Osteoblast (primary cell): Measurements from ENCODE around the gene CEP97. TPM values are rescaled to one million over a fixed set of nuclear protein-coding genes. Genes with fewer than 3 reads are reported as not detected.
"Not testable (repeated sequence)": the region's sequence is repeated elsewhere in the genome, so short reads cannot be mapped to it uniquely, and the experiment has no call there.

Source experiments
- DNase-seq: peaks from one replicate; pipeline ENCODE4 v3.0.0; 2011; ENCODE audit warnings: low spot score, mixed read lengths; ENCODE audit not compliant: insufficient read length; ENCODE audit errors: missing footprints
- H2AFZ ChIP-seq: 2 replicates; pipeline ENCODE4 v1.6.0; 2011; ENCODE audit warnings: mild to moderate bottlenecking, low read length
- H3K27ac ChIP-seq: 2 replicates; pipeline ENCODE4 v1.5.1; 2011; ENCODE audit warnings: mild to moderate bottlenecking, low read depth, low read length, moderate library complexity
- H3K27me3 ChIP-seq: 2 replicates; pipeline ENCODE4 v1.6.0; 2012; ENCODE audit warnings: mild to moderate bottlenecking, control low read depth, inconsistent platforms, low read length, moderate library complexity; ENCODE audit not compliant: insufficient read depth
- H3K36me3 ChIP-seq: 2 replicates; pipeline ENCODE4 v1.5.1; 2011; ENCODE audit warnings: mild to moderate bottlenecking, low read length, control low read depth, moderate library complexity; ENCODE audit not compliant: insufficient read depth
- H3K4me1 ChIP-seq: 2 replicates; pipeline ENCODE4 v1.5.1; 2011; ENCODE audit warnings: mild to moderate bottlenecking, low read length, control low read depth, moderate library complexity; ENCODE audit not compliant: insufficient read depth
- H3K4me2 ChIP-seq: 2 replicates; pipeline ENCODE4 v1.6.0; 2011; ENCODE audit warnings: mild to moderate bottlenecking, low read length; ENCODE audit not compliant: insufficient read depth
- H3K4me3 ChIP-seq: fragments of 200-600 bp; sonication (generic); 3 replicates; pipeline ENCODE4 v1.5.1; 2012; ENCODE audit warnings: mild to moderate bottlenecking, low read length, inconsistent platforms; ENCODE audit not compliant: insufficient read depth
- H3K79me2 ChIP-seq: 2 replicates; pipeline ENCODE4 v1.6.0; 2012; ENCODE audit warnings: mild to moderate bottlenecking, low read length, control low read depth, inconsistent platforms; ENCODE audit not compliant: insufficient read depth
- H3K9me3 ChIP-seq: 2 replicates; pipeline ENCODE4 v1.5.1; 2011; ENCODE audit warnings: low read depth, low read length, control low read depth
- H4K20me1 ChIP-seq: 2 replicates; pipeline ENCODE4 v1.6.0; 2012; ENCODE audit warnings: mild to moderate bottlenecking, low read length, control low read depth; ENCODE audit not compliant: insufficient read depth
- CTCF ChIP-seq: IDR thresholded peaks from 2 replicates; pipeline ENCODE4 v1.5.1; 2011; ENCODE audit warnings: mild to moderate bottlenecking, low read depth, low read length, moderate library complexity; ENCODE audit errors: extremely low read depth
- total RNA-seq: library from RNA; depleted of rRNA; stranded (reverse); fragments of >200 nt; gene quantifications from 2 replicates; pipeline ENCODE4 v1.2.3, GENCODE V29; 2012

The CEP97 gene
- total RNA-seq, 1 donor: 10.9 TPM

- peak; percentile 68 for TF ChIP-seq CTCF
- H3K4me2 ChIP-seq: peak within 1 kb of the TSS; percentile 89
- H4K20me1 ChIP-seq: peaks cover 26% of the 10 kb centered on the region
- H3K27me3 ChIP-seq: no peaks in the 10 kb centered on the region
- H3K79me2 ChIP-seq: peaks cover 47% of the 10 kb centered on the region
- H3K9me3 ChIP-seq: no peaks in the 10 kb centered on the region
- peak; percentile 97 for DNase-seq
- H3K36me3 ChIP-seq: peaks cover 22% of the 10 kb centered on the region
- H3K4me3 ChIP-seq: peak within 1 kb of the TSS; percentile 96
- peaks cover 21% of the 10 kb centered on the region for H3K4me1 ChIP-seq
- peak within 1 kb of the TSS; percentile 92 for H2AFZ ChIP-seq
- peak within 1 kb of the TSS; percentile 92 for H3K27ac ChIP-seq
Measured at GRCh38 chr3:101676765-101677435, 47.5 kb upstream of the CEP97 start, which contains the start of gene ZBTB11. Gene ZBTB11, minus strand, starts transcription at chr3:101677132. Its CDS starts 218 bp downstream, at chr3:101676914.

- no peak overlapping the region for H2AFZ ChIP-seq
- no peaks in the 10 kb centered on the region for H3K27me3 ChIP-seq
- H3K4me1 ChIP-seq: peaks cover 21% of the 10 kb centered on the region
- H3K79me2 ChIP-seq: peaks cover 46% of the 10 kb centered on the region
- peak overlapping the region; percentile 71 for H3K4me2 ChIP-seq
- H3K4me3 ChIP-seq: peak overlapping the region; percentile 96
- H4K20me1 ChIP-seq: peaks cover 26% of the 10 kb centered on the region
- H3K27ac ChIP-seq: peak overlapping the region; percentile 19
- peaks cover 29% of the 10 kb centered on the region for H3K36me3 ChIP-seq
- DNase-seq: peak; percentile 13
- no peaks in the 10 kb centered on the region for H3K9me3 ChIP-seq
- no peak for TF ChIP-seq CTCF
Measured at GRCh38 chr3:101677436-101678286, 46.8 kb upstream of the CEP97 start.

- Histone ChIP-seq H3K36me3 (peaks cover 39% of the 10 kb centered on the region), H4K20me1 (peaks cover 37% of the 10 kb centered on the region), H3K79me2 (peaks cover 44% of the 10 kb centered on the region)
Measured at GRCh38 chr3:101678837-101679236, 45.6 kb upstream of the CEP97 start.

GRCh38 chr3:101680466-101680865, 43.9 kb upstream of the CEP97 start:
- DNase-seq: no peak
- H4K20me1 ChIP-seq: peaks cover 44% of the 10 kb centered on the region
- peaks cover 45% of the 10 kb centered on the region for H3K79me2 ChIP-seq
- H3K4me3 ChIP-seq: no peak overlapping the region
- no peaks in the 10 kb centered on the region for H3K9me3 ChIP-seq
- no peak for TF ChIP-seq CTCF
- H3K36me3 ChIP-seq: peaks cover 55% of the 10 kb centered on the region
- no peak overlapping the region for H3K4me2 ChIP-seq
- H3K27me3 ChIP-seq: no peaks in the 10 kb centered on the region
- H3K4me1 ChIP-seq: peaks cover 32% of the 10 kb centered on the region
- H2AFZ ChIP-seq: no peak overlapping the region
- no peak overlapping the region for H3K27ac ChIP-seq

More at GRCh38 chr3:101678837-101679236, 45.6 kb upstream of the CEP97 start:
- not testable (repeated sequence) for H3K9me3 ChIP-seq, H3K27me3 ChIP-seq, H2AFZ ChIP-seq, H3K4me3 ChIP-seq, H3K4me2 ChIP-seq, DNase-seq, H3K27ac ChIP-seq
- peaks cover 23% of the 10 kb centered on the region for H3K4me1 ChIP-seq
